CD4-positive, alpha-beta T cell treated with Interleukin-1 beta for 1 hour (primary cell): ENCODE results near the gene HARS1.
A peak's percentile ranks its signal among the peaks of the same experiment; 100 is the strongest.
"Not testable (repeated sequence)": the region's sequence is repeated elsewhere in the genome, so short reads cannot be mapped to it uniquely, and the experiment has no call there.

Source experiments
- DNase-seq, 2 donors: peaks; one replicate each; pipeline ENCODE4 v3.0.0-alpha.2; 2020 to 2022

Gene HARS1

DNA sequence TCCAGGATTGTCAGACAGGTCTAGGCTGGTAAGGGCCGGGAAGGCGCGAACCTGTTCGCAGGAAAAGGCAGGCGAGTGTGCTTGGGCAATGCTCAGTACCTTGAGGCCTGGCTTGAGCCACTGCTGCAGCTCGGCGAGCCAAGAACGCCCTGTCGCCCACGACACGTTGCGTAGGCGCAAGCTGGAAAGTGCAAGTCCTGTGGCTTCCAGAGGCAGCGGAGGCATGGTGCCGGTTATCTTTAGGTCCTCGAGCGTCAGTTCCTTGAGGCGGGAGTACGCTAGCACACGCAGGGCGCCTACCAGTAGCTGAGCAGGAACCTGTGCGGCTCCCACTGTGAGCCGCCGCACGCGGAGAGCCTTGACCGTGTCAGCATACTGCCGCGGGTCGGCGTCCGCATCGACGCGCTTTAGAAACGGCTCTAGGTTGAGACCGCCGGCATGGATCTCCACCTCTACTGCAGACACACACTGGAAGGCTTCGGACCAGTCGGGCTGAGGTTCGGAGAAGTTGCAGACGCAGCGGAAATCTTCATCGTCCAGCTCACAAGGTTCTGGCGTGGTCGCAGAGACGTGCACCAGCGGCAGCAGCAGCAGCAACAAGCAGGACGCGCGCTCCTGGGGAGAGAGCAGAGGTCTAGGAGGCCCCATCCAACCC, 58.7 kb downstream of the HARS1 start:
- peak; percentile 49 to 52 for DNase-seq

- DNase-seq: peak; percentile 25
Measured at GRCh38 chr5:140631831-140632365, 59.3 kb downstream of the HARS1 start.

DNA sequence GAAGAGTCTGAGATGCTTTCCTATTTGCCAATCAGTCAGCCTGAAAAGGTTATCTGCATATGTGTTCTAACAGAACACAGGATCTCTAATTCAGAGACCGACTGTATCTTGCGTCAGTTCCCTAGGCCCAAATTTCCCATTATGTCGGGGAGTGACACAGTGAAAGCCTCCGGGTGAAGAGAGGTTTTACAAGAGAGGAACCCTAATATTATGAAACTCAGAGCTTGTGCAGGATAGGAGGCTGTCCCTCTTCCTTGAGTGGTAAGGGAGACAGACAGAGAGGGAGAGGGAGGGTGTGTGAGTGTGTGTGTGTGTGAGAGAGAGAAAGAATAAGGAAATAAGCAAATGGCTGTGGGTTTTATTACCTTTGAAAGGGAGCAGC, 60.1 kb downstream of the HARS1 start:
- DNase-seq: peak in 1 of 2 donors; percentile 47

- no peak for DNase-seq
Measured at GRCh38 chr5:140630292-140631035, 60.7 kb downstream of the HARS1 start.

DNA sequence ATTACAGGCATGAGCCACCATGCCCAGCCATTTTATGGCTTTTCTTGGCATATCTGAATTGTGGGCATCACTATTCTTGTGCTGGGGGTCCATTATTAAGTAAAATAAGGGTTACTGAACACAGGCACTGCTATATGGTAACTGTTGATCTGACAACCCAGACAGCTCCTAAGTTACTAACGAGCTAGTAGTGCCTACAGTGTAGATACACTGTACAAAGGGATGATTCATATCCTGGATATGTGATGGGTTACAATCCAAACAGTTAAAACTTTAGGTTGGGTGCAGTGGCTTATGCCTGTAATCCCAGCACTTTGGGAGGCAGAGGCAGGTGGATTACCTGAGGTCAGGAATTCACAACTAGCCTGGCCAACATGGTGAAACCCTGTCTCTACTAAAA, 62.5 kb downstream of the HARS1 start:
- DNase-seq: no peak

DNA sequence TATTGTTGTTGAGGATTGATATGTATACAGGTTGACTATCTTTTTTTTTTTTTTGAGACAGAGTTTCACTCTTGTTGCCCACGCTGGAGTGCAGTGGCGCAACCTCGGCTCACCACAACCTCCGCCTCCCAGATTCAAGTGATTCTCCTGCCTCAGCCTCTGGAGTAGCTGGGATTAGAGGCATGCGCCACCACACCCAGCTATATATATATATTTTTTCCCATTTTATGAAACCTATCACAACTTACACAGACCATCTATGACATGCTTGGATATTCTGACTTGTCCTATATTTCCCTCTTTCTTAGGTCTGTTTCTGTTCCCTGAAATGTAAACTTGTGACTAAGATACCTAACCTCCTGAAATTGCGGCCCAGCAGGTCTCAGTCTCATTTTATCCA, 63.2 kb downstream of the HARS1 start:
- no peak for DNase-seq

DNA sequence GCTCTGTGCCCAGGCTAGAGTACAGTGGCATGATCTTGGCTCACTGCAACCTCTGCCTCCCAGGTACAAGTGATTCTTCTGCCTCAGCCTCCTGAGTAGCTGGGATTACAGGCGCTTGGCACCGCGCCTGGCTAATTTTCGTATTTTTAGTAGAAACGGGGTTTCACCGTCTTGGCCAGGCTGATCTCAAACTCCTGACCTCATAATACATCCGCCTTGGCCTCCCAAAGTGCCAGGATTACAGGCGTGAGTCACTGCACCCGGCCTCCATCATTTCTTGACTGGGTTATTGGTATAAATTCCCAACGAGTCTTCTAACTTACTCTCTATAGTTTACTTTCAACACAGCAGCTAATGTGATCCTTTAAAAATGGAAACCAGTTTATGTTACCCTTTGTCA, 66.3 kb downstream of the HARS1 start:
- not testable (repeated sequence) for DNase-seq
